HepG2 (cell line): ENCODE results near the gene AFG1L. TPM values are rescaled to one million over a fixed set of nuclear protein-coding genes. Genes with fewer than 3 reads are reported as not detected.
A peak's percentile ranks its signal among the peaks of the same experiment; 100 is the strongest.

ENCODE experiments used
- BATF2 ChIP-seq: sonication (generic); formaldehyde crosslinking; IDR thresholded peaks from 2 replicates; pipeline ENCODE4 v1.8.0; 2022; ENCODE audit warnings: mild to moderate bottlenecking, missing genetic modification reagents, moderate library complexity
- BCL3 ChIP-seq: sonication (generic); formaldehyde crosslinking; IDR thresholded peaks from 2 replicates; pipeline ENCODE4 v1.5.1; 2020; ENCODE audit warnings: mild to moderate bottlenecking, missing genetic modification reagents, moderate library complexity
- BRD4 ChIP-seq: sonication (generic); formaldehyde crosslinking; IDR thresholded peaks from 2 replicates; pipeline ENCODE4 v1.4.0; 2020; ENCODE audit warnings: missing genetic modification reagents
- ESRRA ChIP-seq: sonication (generic); formaldehyde crosslinking; IDR thresholded peaks from 2 replicates; pipeline ENCODE4 v1.5.1; 2020; ENCODE audit warnings: mild to moderate bottlenecking, low read depth, missing genetic modification reagents
- FOSL1 ChIP-seq: sonication (generic); formaldehyde crosslinking; IDR thresholded peaks from 2 replicates; pipeline ENCODE4 v1.9.0; 2021; ENCODE audit warnings: missing genetic modification reagents, borderline replicate concordance
- HIVEP1 ChIP-seq: sonication (generic); formaldehyde crosslinking; IDR thresholded peaks from 2 replicates; pipeline ENCODE4 v1.4.0; 2020; ENCODE audit warnings: mild to moderate bottlenecking, missing genetic modification reagents
- NRL ChIP-seq: sonication (generic); formaldehyde crosslinking; IDR thresholded peaks from 2 replicates; pipeline ENCODE4 v1.5.0; 2020; ENCODE audit warnings: missing genetic modification reagents, mild to moderate bottlenecking, moderate library complexity, borderline replicate concordance
- SNAPC2 ChIP-seq: sonication (generic); formaldehyde crosslinking; IDR thresholded peaks from 2 replicates; pipeline ENCODE4 v1.8.1; 2022; ENCODE audit warnings: mild to moderate bottlenecking, missing genetic modification reagents
- SNAPC5 ChIP-seq: sonication (generic); formaldehyde crosslinking; IDR thresholded peaks from 2 replicates; pipeline ENCODE4 v1.8.1; 2023; ENCODE audit warnings: mild to moderate bottlenecking, missing genetic modification reagents, borderline replicate concordance
- TP53 ChIP-seq: sonication (generic); formaldehyde crosslinking; conservative IDR thresholded peaks from 2 replicates; pipeline ENCODE4 v1.4.0; 2020; ENCODE audit warnings: missing genetic modification reagents
- YEATS4 ChIP-seq: sonication (generic); formaldehyde crosslinking; IDR thresholded peaks from 2 replicates; pipeline ENCODE4 v1.4.0; 2020; ENCODE audit warnings: missing genetic modification reagents, borderline replicate concordance
- ZC3H4 ChIP-seq: sonication (generic); formaldehyde crosslinking; IDR thresholded peaks from 2 replicates; pipeline ENCODE4 v1.4.0; 2020; ENCODE audit warnings: missing genetic modification reagents, borderline replicate concordance
- ZHX1 ChIP-seq: sonication (generic); formaldehyde crosslinking; IDR thresholded peaks from 2 replicates; pipeline ENCODE4 v1.8.1; 2022; ENCODE audit warnings: low read depth, mild to moderate bottlenecking, missing genetic modification reagents
- ZNF256 ChIP-seq: sonication (generic); formaldehyde crosslinking; conservative IDR thresholded peaks from 2 replicates; pipeline ENCODE4 v1.4.0; 2020; ENCODE audit warnings: missing genetic modification reagents
- ZNF276 ChIP-seq: sonication (generic); formaldehyde crosslinking; IDR thresholded peaks from 2 replicates; pipeline ENCODE4 v1.4.0; 2020; ENCODE audit warnings: mild to moderate bottlenecking, low read depth, missing genetic modification reagents
- ZNF558 ChIP-seq: sonication (generic); formaldehyde crosslinking; IDR thresholded peaks from 2 replicates; pipeline ENCODE4 v1.9.0; 2022; ENCODE audit warnings: mild to moderate bottlenecking, missing genetic modification reagents, borderline replicate concordance
- ZNF614 ChIP-seq: IDR thresholded peaks from 2 replicates; pipeline ENCODE4 v1.6.1; 2018; ENCODE audit warnings: missing biosample characterization, missing genetic modification reagents, inconsistent platforms, borderline replicate concordance
- ZNF678 ChIP-seq: sonication (generic); formaldehyde crosslinking; IDR thresholded peaks from 2 replicates; pipeline ENCODE4 v1.4.0; 2020; ENCODE audit warnings: mild to moderate bottlenecking, missing genetic modification reagents
- ZNF749 ChIP-seq: sonication (generic); formaldehyde crosslinking; IDR thresholded peaks from 2 replicates; pipeline ENCODE4 v1.8.0; 2022; ENCODE audit warnings: mild to moderate bottlenecking, missing genetic modification reagents, moderate library complexity, borderline replicate concordance
- ZNF883 ChIP-seq: sonication (generic); formaldehyde crosslinking; IDR thresholded peaks from 2 replicates; pipeline ENCODE4 v1.5.1; 2020; ENCODE audit warnings: mild to moderate bottlenecking, missing genetic modification reagents; ENCODE audit errors: not compliant biosample characterization
- ZSCAN5A ChIP-seq: sonication (generic); formaldehyde crosslinking; IDR thresholded peaks from 2 replicates; pipeline ENCODE4 v1.8.0; 2022; ENCODE audit warnings: mild to moderate bottlenecking, missing genetic modification reagents, borderline replicate concordance
- polyA plus RNA-seq, 8 experiments: library from polyadenylated mRNA; depleted of rRNA in 3 of 8; stranded (reverse) in 7 of 8; unstranded in 1 of 8; fragments of >200 nt; fragmentation: Illumina TruSeq in 4 of 8; extraction: Trizol in 4 of 8; gene quantifications; 2 replicates each; pipeline versions ENCODE4 v1.2.1 to v1.2.3, GENCODE V29; 2011 to 2016; ENCODE audit warnings: low read depth in 4 of 8, missing spikeins in 1 of 8, mixed read lengths in 1 of 8; ENCODE audit not compliant: insufficient read depth in 1 of 8
- total RNA-seq, 5 experiments: library from RNA; depleted of rRNA; stranded (reverse); fragments of >200 nt; fragmentation: Illumina TruSeq; extraction: Trizol; gene quantifications; 2 replicates each; pipeline ENCODE4 v1.2.3, GENCODE V29; 2016; ENCODE audit warnings: low read depth in 1 of 5

AFG1L gene
- total and polyA plus RNA-seq, 2 of the 13 experiments (the other 11 are each of a cell fraction or from before 2014, with no cell fraction given), result 3.1 to 14.0 TPM

GRCh38 chr6:108556866-108557493 lies 262.1 kb downstream of the AFG1L start (continued):
- no peak for TF ChIP-seq ZNF678 (CRISPR knock-in tag)
- TF ChIP-seq ZNF276 (CRISPR knock-in tag), result no peak
- no peak for TF ChIP-seq ZHX1 (CRISPR knock-in tag)
- TF ChIP-seq ZNF749 (CRISPR knock-in tag), result 0 out of 2 replicates have a peak, but pooled peaks have one; percentile 17
- no peak for TF ChIP-seq TP53 (CRISPR knock-in tag)
- TF ChIP-seq HIVEP1 (CRISPR knock-in tag), result no peak
- TF ChIP-seq ZNF558 (CRISPR knock-in tag), result 0 out of 2 replicates have a peak, but pooled peaks have one; percentile 38
- no peak for TF ChIP-seq SNAPC2 (CRISPR knock-in tag)
- no peak for TF ChIP-seq ZC3H4
- no peak for TF ChIP-seq ZNF614 (CRISPR knock-in tag)
- TF ChIP-seq YEATS4 (CRISPR knock-in tag), result 0 out of 2 replicates have a peak, but pooled peaks have one; percentile 21
- no peak for TF ChIP-seq ZNF256 (CRISPR knock-in tag)
- TF ChIP-seq BATF2 (CRISPR knock-in tag), result no peak
- no peak for TF ChIP-seq SNAPC5
- no peak for TF ChIP-seq BRD4 (CRISPR knock-in tag)
- TF ChIP-seq BCL3 (CRISPR knock-in tag), result no peak
- 0 out of 2 replicates have a peak, but pooled peaks have one; percentile 63 for TF ChIP-seq NRL (CRISPR knock-in tag)
- TF ChIP-seq ZSCAN5A (CRISPR knock-in tag), result no peak
- no peak for TF ChIP-seq ESRRA
- TF ChIP-seq FOSL1 (CRISPR knock-in tag), result no peak
- TF ChIP-seq ZNF883 (CRISPR knock-in tag), result no peak
